Umbilical cord (tissue), 2 donors: Measurements from ENCODE around the gene CTBP1. TPM values are rescaled to one million over a fixed set of nuclear protein-coding genes. Genes with fewer than 3 reads are reported as not detected.
A peak's percentile ranks its signal among the peaks of the same experiment; 100 is the strongest.

Experiments
- DNase-seq: peaks from one replicate; pipeline ENCODE4 v3.0.0-alpha.2; 2015; ENCODE audit warnings: low spot score
- total RNA-seq: library from RNA; depleted of rRNA; stranded (reverse); fragments of >200 nt; gene quantifications from one replicate; pipeline ENCODE4 v1.2.3, GENCODE V29; 2014; ENCODE audit warnings: low replicate concordance; ENCODE audit not compliant: insufficient read depth

Gene CTBP1
- total RNA-seq, 1 donor from 2014 or later, result 193 TPM

- no peak for DNase-seq
These were observed 49.2 kb downstream of the CTBP1 start for GRCh38 chr4:1199556-1200331.

DNA sequence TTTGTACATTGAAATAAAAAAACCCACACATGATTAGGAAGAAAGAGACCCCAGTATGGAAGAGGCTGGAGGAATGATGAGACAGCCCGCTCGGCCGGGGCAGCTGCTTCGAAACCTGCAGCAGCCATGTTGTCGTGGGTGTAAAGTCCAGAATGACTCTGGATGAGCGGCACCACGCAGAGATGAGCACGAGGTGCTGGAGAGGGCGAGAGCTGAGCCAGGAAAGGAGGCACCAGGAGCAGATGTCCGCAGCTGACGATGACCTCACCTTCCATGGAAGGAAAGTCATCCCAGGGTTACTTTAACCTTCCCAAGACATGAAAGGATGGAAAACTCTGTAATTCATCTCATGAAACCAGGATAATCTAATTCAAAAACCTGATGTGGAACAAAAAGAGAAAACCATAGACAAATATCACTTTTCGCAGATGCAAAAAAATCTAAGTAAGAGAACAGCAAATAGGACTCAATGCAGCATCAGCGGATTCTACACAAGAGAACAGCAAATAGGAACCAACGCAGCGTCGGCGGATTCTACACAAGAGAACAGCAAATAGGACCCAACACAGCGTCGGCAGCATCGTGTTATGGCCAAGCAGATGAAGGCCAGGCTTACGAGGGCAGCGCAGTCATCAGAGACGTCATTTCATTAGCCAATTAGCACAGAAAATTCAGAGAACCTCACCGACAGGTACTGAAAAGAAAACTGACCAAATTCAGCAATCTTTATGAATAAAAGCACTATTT is 50.7 kb downstream of the CTBP1 start:
- DNase-seq, result no peak

DNA sequence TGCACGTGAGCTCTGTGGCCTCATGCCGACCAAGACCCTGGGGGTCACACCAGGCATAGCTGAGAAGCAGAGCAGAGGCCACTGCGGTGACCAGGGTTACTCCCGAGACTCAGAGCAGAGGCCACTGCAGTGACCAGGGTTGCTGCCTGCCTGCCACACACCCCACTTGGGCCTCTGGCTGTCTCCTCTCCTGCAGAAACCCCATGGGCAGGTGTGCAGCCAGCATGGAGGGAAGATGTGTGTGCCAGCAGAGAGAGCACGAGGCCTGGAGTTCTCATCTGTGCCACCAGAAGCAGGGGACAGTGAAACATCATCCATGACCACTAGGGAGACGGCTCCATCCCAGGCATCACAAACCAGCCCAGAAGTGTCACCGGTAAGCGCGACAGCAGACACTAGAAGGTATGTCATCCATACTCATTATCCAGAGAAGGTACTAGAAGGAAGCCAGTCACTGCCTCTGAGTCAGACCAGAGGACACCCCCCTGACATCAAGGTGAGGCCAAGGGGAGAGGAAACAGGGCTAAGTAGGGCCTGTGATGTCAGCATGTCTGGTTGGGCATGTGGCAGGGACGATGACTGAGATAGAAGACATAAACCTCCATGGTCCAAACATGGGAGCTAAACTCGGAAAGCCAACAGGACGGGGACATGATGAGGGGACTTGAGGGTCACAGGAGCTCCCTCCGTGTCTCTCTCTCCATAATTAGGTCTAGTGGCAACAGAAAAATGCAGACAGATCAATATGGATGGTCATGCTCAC is 52.3 kb downstream of the CTBP1 start:
- no peak for DNase-seq

- no peak for DNase-seq
These were observed 53.0 kb downstream of the CTBP1 start for GRCh38 chr4:1195891-1196401.

DNA sequence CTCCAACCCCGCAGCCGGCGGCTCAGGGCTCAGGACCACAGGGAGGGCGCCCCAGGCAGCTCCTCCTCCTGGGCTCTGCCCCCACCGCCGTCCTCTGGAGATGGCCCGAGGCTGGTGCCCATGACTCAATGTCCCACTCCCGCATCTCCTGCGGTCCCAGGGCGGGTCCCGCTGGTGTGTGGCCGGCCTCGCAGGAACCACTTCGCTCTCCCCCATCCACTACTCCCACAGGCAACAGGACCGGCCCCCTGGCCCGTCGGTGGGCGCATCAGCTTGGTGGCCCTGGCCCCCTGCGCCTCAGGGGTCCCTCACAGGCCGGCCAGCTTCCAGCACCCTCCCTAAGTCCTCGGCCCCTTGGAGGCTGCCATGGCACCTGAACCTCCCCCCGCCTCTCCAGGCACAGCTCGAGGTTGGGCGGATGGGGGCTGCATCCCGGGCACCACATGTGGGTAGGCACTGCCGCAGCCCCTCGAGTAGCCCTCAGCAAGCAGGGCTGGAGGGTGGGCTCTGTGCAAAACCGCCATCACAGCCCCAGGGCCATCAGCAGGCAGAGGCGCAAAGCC is 53.7 kb downstream of the CTBP1 start:
- no peak for DNase-seq

GRCh38 chr4:1194010-1194900 is 54.7 kb downstream of the CTBP1 start:
- DNase-seq, result no peak

DNA sequence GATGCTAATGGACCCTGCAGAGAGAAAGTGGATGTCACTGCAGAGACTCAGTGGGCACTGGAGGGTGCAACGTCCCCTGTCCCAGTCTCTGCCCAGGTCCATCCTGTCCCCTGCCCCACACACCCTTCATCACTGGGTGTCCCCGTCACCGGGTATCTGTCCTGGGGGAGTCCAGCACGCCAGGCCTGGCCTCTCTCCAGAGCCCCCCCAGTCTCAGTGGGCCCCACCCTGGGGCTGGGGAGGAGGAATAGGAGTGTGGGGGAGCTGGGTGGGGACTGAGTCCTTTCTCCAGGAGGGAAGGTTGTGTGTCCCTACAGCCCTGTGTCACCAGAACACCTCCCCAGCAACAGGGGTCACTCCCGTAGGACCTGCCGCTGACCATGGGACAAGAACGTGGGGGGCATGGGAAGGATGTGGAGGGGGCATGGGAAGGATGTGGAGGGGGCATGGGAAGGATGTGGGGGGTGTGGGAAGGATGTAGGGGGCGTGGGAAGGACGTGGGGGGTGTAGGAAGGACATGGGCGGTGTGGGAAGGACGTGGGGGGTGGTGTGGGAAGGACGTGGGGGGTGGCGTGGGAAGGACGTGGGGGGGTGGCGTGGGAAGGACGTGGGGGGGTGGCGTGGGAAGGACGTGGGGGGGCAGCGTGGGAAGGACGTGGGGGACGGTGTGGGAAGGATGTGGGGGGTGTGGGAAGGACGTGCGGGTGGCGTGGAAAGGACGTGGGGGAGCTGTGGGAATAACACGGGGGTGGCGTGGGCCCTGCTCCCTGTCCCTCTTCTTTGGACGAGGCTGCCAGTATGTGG is 55.5 kb downstream of the CTBP1 start:
- no peak for DNase-seq

- no peak for DNase-seq
These were observed 56.3 kb downstream of the CTBP1 start for GRCh38 chr4:1192493-1193205.

GRCh38 chr4:1192091-1192492 is 56.8 kb downstream of the CTBP1 start:
- DNase-seq, result peak; percentile 97

DNA sequence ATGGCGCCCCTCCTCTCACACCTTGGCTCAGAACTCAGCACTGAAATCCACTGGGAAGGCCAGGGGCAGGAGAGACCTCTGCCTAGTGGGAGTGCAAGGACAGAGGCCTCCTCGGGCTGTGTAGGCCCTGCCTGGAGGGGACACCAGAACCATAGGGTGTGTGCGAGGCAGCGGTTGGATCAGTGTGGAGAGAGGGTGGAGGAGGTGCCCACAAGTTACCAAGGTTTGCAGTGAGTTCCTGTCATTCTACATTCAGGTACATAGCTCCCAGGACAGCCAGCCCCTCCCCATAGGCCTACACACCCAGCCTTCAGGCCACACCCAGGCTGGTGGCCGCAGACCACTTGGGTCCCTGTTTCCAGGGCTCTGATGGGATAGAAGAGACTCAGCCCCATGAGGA is 57.3 kb downstream of the CTBP1 start:
- no peak for DNase-seq

DNA sequence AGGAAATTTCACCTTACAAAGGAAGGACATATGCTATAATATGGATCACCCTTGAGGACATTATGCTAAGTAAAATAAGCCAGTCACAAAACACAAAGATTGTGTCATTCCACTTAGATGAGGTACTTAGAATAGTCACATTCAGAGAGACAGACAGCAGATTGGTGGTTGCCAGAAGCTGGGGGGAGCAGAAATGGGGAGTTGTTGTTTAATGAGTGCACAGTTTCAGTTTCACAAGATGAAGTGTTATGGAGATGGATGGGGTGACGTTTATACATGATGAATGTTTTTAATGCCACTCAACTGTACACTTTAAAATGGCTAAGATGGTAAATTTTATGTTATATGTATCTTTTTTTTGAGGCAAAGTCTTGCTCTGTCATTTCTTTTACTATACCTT is 61.7 kb downstream of the CTBP1 start:
- DNase-seq, result no peak

DNA sequence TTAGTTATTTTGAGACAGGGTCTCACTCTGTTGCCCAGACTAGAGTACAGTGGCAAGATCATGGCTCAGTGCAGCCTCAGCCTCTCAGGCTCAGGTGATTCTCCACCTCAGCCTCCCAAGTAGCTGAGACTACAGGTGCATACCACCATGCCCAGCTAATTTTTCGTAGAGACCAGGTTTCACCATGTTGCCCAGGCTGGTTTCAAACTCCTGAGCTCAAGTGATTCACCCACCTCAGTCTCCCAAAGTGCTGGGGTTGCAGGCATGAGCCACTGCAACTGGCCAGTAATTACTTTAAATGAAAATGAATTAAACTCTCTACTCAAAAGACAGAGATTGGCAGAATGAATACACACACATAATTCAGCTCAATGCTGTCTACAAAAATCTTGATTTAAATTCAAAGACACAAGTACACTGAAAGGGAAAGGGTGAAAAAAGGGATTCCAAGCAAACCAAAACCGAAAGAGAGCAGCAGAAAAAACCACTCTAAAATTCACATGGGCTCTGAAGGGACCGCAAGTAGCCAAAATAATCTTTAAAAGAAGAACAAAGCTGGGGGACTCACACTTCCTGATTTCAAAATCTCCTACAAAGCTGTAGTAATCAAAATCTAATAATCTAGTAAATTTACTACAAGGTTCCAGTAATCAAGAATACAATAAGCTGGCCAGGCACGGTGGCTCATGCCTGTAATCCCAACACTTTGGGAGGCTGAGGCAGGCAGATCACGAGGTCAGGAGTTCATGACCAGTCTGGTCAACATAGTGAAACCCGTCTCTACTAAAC is 64.8 kb downstream of the CTBP1 start:
- DNase-seq, result no peak

DNA sequence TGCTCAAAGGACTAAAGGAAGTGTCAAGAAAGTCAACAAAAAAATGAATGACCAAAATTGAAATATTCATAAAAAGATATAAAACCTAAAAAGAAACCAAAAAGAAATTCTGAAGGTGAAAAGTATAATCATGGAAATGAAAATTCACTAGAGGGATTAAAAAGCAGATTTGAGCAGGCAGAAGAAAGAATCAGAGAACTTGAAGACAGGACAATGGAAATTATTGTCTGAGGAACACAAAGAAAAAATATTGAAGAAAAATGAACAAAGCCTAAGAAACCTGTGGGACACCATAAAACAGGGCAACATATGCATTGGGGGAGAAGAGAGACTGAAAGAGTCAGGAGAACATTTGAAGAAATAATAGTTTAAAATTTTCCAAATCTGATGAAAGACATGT is 66.6 kb downstream of the CTBP1 start:
- DNase-seq, result no peak

DNA sequence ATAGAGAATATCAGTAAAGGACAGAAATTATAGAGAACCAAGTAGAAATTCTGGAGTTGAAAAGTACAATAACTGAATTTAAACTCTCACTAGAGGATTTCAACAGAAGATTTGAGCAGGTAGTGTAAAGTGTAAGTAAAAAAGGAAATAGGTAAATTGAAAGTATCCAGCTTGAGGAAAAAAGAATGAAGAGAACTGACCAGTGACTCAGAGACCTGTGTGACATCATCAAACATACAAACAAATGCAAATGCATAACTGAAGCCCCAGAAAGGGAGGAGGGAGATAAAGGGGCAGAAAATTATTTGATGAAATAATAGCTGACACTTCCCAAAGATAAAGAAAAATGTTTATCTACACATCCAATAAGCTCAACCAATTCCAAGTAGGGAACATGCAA is 68.3 kb downstream of the CTBP1 start:
- no peak for DNase-seq

DNA sequence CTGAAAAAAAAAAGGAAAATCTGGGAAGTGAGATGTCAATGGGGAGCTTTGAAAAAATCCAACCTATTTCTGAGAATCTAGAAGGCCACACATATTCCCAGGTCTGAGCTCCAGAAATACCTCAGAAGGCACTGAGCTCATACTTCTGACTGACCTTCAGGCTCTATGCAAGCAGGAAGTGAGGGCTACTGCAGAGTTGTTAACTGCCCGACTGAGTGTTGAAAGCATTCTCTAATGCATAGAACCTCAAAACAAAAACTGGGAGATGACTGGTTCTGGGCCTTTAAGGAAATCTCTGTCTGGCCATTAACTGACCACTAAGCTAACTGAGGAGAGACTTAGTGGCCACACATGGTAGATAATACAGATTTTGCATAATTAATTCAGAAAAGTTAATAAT is 69.0 kb downstream of the CTBP1 start:
- no peak for DNase-seq

DNA sequence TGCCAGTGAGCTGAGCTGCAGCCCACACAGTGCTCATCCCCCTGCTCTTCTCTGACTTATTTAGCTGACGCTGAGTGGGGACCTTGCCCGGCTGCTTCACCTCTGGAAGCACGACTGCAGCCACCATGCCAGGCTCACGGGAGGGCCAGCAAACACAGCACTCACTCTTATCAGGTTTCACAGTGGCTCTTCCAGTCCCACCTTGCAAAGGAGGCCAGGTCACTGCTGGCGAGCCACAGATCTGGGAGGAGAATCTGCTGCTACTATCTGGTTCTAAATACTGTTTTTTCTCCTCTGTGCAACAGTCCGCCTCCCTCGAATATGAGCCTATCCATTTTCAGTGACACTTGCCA is 69.9 kb downstream of the CTBP1 start:
- DNase-seq, result no peak

- DNase-seq, result no peak
These were observed 70.4 kb downstream of the CTBP1 start for GRCh38 chr4:1178300-1179088.
